ENCODE results near the gene E2F1. TPM values are rescaled to one million over a fixed set of nuclear protein-coding genes. Genes with fewer than 3 reads are reported as not detected.
"Not testable (repeated sequence)": the region's sequence is repeated elsewhere in the genome, so short reads cannot be mapped to it uniquely, and the experiment has no call there.

E2F1 gene
- total and polyA plus RNA-seq, 2 experiments from 2014 or later: 12.1 to 42.6 TPM

DNA sequence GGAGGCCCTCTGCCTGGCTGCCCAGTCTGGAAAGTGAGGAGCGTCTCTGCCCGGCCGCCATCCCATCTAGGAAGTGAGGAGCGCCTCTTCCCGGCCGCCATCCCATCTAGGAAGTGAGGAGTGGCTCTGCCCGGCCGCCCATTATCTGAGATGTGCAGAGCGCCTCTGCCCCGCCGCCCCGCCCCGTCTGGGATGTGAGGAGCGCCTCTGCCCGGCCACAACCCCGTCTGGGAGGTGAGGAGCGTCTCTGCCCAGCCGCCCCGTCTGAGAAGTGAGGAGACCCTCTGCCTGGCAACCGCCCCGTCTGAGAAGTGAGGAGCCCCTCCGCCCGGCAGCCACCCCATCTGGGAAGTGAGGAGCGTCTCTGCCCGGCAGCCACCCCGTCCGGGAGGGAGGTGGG is 12.8 kb upstream of the E2F1 start:
- H4K20me1 ChIP-seq (replicated peaks; ENCODE audit: insufficient read depth); ATAC-seq; DNase-seq (ENCODE audit: low spot score); H3K4me3 ChIP-seq; H3K36me3 ChIP-seq (ENCODE audit: insufficient read depth); H3K4me3 Mint-ChIP-seq; H3K27ac ChIP-seq (ENCODE audit: low read depth); H3K4me1 ChIP-seq (ENCODE audit: insufficient read depth); H3K27me3 Mint-ChIP-seq (ENCODE audit: insufficient read depth, low read depth, poor library complexity); H3K4me2 ChIP-seq; H3K79me2 ChIP-seq (replicated peaks; ENCODE audit: insufficient read depth); H3F3A ChIP-seq (replicated peaks; ENCODE audit: low read depth); H3K9me2 ChIP-seq (ENCODE audit: insufficient read depth); H3K27ac Mint-ChIP-seq; H2AFZ ChIP-seq; H3K4me1 Mint-ChIP-seq; H3K27me3 ChIP-seq (ENCODE audit: insufficient read depth): not testable (repeated sequence)
- H3K36me3 Mint-ChIP-seq (ENCODE audit: low read depth): peaks cover 26% of the 10 kb centered on the region
- H3K9me3 Mint-ChIP-seq: peaks cover 53% of the 10 kb centered on the region

DNA sequence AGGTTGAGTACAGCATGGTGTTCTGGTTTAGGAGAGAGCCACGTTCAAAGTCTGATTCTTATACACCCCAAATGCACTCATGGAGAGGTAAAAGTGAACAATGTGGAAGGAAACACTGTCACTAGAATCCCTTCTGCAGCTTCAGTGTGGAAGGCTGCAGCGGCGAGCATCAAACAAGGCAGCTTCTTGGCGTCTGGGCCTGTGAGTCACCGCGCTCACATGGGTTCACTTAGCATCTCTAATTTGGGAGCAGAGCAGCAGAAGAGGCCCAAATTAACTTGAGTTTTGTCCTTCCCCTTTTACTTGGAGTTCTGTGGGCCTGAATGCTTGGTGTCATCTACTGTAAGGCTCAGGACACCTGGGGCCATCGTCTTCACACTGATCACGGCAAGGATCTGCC is 10.9 kb upstream of the E2F1 start:
- peaks cover 18% of the 10 kb centered on the region for H3K36me3 Mint-ChIP-seq (ENCODE audit: low read depth)
- Histone ChIP-seq H3K4me2 (no peak overlapping the region), H2AFZ (no peak overlapping the region), H3F3A (replicated peaks; ENCODE audit: low read depth) (no peaks in the 10 kb centered on the region), H3K4me3 (no peak overlapping the region), H3K9me2 (ENCODE audit: insufficient read depth) (no peaks in the 10 kb centered on the region), H3K27me3 (ENCODE audit: insufficient read depth) (no peaks in the 10 kb centered on the region), H3K4me1 (ENCODE audit: insufficient read depth) (peaks cover 7% of the 10 kb centered on the region), H3K27ac (ENCODE audit: low read depth) (no peak overlapping the region), H3K36me3 (ENCODE audit: insufficient read depth) (no peaks in the 10 kb centered on the region), H3K79me2 (replicated peaks; ENCODE audit: insufficient read depth) (no peaks in the 10 kb centered on the region), H4K20me1 (replicated peaks; ENCODE audit: insufficient read depth) (no peaks in the 10 kb centered on the region)
- H3K9me3 Mint-ChIP-seq: peaks cover 38% of the 10 kb centered on the region
- peaks cover 14% of the 10 kb centered on the region; the same call in 2 of the 3 replicates for H3K4me1 Mint-ChIP-seq
- no peak for DNase-seq (ENCODE audit: low spot score)
- H3K27me3 Mint-ChIP-seq (ENCODE audit: insufficient read depth, low read depth, poor library complexity): peaks cover 10% of the 10 kb centered on the region
- ATAC-seq: no peak
- H3K27ac Mint-ChIP-seq: no peak overlapping the region
- TF ChIP-seq, protein P1, sequence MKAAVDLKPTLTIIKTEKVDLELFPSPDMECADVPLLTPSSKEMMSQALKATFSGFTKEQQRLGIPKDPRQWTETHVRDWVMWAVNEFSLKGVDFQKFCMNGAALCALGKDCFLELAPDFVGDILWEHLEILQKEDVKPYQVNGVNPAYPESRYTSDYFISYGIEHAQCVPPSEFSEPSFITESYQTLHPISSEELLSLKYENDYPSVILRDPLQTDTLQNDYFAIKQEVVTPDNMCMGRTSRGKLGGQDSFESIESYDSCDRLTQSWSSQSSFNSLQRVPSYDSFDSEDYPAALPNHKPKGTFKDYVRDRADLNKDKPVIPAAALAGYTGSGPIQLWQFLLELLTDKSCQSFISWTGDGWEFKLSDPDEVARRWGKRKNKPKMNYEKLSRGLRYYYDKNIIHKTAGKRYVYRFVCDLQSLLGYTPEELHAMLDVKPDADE (IDR thresholded peaks at IDR 0.05): no peak
- TF ChIP-seq POLR2AphosphoS5 (IDR thresholded peaks at IDR 0.05; ENCODE audit: low read depth) (no peak), ZNF331 (CRISPR knock-in tag; IDR thresholded peaks at IDR 0.05; ENCODE audit: low read depth) (no peak), STAT1 (IDR thresholded peaks at IDR 0.05; ENCODE audit: unreplicated experiment) (no peak), ZNF114 (CRISPR knock-in tag; IDR thresholded peaks at IDR 0.05) (no peak)
- TF ChIP-seq, protein P2, sequence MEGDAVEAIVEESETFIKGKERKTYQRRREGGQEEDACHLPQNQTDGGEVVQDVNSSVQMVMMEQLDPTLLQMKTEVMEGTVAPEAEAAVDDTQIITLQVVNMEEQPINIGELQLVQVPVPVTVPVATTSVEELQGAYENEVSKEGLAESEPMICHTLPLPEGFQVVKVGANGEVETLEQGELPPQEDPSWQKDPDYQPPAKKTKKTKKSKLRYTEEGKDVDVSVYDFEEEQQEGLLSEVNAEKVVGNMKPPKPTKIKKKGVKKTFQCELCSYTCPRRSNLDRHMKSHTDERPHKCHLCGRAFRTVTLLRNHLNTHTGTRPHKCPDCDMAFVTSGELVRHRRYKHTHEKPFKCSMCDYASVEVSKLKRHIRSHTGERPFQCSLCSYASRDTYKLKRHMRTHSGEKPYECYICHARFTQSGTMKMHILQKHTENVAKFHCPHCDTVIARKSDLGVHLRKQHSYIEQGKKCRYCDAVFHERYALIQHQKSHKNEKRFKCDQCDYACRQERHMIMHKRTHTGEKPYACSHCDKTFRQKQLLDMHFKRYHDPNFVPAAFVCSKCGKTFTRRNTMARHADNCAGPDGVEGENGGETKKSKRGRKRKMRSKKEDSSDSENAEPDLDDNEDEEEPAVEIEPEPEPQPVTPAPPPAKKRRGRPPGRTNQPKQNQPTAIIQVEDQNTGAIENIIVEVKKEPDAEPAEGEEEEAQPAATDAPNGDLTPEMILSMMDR (conservative IDR thresholded peaks at IDR 0.05; ENCODE audit: low read depth in 2 of 2): no peak
- TF ChIP-seq, protein P3, sequence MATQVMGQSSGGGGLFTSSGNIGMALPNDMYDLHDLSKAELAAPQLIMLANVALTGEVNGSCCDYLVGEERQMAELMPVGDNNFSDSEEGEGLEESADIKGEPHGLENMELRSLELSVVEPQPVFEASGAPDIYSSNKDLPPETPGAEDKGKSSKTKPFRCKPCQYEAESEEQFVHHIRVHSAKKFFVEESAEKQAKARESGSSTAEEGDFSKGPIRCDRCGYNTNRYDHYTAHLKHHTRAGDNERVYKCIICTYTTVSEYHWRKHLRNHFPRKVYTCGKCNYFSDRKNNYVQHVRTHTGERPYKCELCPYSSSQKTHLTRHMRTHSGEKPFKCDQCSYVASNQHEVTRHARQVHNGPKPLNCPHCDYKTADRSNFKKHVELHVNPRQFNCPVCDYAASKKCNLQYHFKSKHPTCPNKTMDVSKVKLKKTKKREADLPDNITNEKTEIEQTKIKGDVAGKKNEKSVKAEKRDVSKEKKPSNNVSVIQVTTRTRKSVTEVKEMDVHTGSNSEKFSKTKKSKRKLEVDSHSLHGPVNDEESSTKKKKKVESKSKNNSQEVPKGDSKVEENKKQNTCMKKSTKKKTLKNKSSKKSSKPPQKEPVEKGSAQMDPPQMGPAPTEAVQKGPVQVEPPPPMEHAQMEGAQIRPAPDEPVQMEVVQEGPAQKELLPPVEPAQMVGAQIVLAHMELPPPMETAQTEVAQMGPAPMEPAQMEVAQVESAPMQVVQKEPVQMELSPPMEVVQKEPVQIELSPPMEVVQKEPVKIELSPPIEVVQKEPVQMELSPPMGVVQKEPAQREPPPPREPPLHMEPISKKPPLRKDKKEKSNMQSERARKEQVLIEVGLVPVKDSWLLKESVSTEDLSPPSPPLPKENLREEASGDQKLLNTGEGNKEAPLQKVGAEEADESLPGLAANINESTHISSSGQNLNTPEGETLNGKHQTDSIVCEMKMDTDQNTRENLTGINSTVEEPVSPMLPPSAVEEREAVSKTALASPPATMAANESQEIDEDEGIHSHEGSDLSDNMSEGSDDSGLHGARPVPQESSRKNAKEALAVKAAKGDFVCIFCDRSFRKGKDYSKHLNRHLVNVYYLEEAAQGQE (IDR thresholded peaks at IDR 0.05; ENCODE audit: unreplicated experiment): no peak
- no peak overlapping the region for H3K4me3 Mint-ChIP-seq
